Keratinocyte (primary cell): ENCODE results near the gene MCAM.

Source experiments
- EZH2 ChIP-seq: IDR thresholded peaks from one replicate; pipeline ENCODE4 v1.6.1; 2012; ENCODE audit warnings: inconsistent platforms, mild to moderate bottlenecking, low read length, moderate library complexity
- TF ChIP-seq, protein P1 (sequence below), 3 experiments: IDR thresholded peaks in 1 of 3; conservative IDR thresholded peaks in 1 of 3; optimal IDR thresholded peaks in 1 of 3; 2 replicates in 2 of 3; 3 replicates in 1 of 3; pipeline versions ENCODE3 to v1.5.1; 2011; ENCODE audit warnings: low read length in 3 of 3, mild to moderate bottlenecking in 3 of 3, moderate library complexity in 2 of 3, control low read depth in 1 of 3, inconsistent platforms in 1 of 3; ENCODE audit not compliant: insufficient read depth in 2 of 3; ENCODE audit errors: extremely low read depth in 1 of 3

DNA sequence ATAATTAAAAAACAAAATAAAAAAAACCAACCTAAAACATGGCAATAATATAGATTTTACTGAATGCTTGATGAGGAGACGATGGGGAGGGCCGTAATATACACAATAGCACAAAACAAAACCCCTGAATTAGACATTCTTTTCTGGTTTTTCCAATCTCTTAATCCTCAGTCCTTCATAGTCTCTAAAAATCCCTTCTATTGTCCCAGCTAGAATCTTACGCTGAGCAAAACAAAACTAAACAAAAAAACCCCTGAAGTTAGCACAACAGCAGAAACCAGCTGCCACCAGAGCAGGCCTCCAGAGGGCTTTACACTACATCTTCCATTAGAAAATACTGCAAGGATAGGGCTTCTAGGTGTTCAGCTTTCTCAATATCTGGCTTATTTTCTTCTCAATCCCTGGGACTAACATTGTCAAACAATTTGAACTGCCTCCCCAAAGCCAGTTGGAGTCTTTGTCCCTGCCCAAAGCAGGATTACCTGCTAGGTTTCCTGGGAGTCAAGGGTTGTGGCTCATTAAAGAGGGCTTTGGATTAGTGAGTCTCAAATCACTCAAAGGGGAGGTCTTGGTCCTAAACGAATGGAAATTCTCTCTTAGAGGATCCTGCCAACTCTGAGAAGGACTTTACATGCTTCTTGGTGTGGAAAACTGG lies 15.3 kb upstream of the MCAM start:
- TF ChIP-seq, protein P1, sequence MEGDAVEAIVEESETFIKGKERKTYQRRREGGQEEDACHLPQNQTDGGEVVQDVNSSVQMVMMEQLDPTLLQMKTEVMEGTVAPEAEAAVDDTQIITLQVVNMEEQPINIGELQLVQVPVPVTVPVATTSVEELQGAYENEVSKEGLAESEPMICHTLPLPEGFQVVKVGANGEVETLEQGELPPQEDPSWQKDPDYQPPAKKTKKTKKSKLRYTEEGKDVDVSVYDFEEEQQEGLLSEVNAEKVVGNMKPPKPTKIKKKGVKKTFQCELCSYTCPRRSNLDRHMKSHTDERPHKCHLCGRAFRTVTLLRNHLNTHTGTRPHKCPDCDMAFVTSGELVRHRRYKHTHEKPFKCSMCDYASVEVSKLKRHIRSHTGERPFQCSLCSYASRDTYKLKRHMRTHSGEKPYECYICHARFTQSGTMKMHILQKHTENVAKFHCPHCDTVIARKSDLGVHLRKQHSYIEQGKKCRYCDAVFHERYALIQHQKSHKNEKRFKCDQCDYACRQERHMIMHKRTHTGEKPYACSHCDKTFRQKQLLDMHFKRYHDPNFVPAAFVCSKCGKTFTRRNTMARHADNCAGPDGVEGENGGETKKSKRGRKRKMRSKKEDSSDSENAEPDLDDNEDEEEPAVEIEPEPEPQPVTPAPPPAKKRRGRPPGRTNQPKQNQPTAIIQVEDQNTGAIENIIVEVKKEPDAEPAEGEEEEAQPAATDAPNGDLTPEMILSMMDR (optimal IDR thresholded peaks at IDR 0.05 in 1 of 3, IDR thresholded peaks at IDR 0.05 in 1 of 3, conservative IDR thresholded peaks at IDR 0.05 in 1 of 3; ENCODE audit: extremely low read depth in 1 of 3, insufficient read depth in 2 of 3, low read length in 3 of 3): no peak
- no peak for TF ChIP-seq EZH2
